ENCODE results near the gene MYO1C. TPM values are rescaled to one million over a fixed set of nuclear protein-coding genes. Genes with fewer than 3 reads are reported as not detected.

The MYO1C gene
- total RNA-seq, 1 experiment from 2014 or later: 227 TPM

DNA sequence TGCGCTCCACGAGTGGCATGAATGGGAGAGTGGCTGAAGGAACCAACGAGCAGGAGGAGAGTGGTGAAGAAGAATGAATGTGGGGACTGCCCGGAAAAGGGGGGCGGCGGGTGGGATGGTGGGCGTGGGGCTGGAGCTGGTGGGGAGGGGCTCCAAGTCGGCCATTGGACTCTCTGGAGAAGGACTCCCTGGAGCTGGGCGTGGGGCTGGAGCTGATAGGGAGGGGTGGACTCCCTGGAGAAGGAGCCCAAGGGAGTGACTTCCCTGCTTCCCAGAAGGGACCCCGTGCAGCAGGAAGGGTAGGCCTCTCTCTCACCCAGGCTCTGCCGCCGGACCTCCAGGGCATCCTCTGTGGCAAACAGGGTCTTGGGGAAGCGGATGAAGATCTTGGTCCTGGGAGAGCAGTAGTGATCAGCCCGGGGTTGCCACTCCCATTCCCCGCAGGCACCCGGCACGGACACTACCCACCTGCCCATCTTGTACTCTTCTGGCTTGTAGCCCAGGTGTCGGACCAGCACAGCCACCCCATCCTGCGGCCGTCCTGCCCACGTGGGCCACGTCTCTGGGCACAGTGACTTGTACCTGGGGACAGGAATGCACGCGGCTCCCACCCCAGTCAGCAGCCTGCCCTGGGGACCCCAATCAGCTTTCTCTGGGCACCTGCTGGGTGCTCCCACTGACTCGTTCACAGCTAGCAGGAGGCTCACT is 21.6 kb downstream of the MYO1C start:
- CTCF ChIA-PET: no interaction called here
- ATAC-seq: no peak

More for the DNA sequence above, 21.6 kb downstream of the MYO1C start:
- BruUV-seq (replicated peaks): no TSS peak
- no peak overlapping the region for H2AFZ ChIP-seq (ENCODE audit: low read depth, low read length, poor library complexity, severe bottlenecking)
- peaks cover 4% of the 10 kb centered on the region; the same call in 1 of the 2 replicates for H3K79me2 ChIP-seq (ENCODE audit: insufficient read depth, low read length)
- no peaks in the 10 kb centered on the region for H3K9me2 ChIP-seq (ENCODE audit: insufficient read depth)
- no peaks in the 10 kb centered on the region for H3K27me3 ChIP-seq (ENCODE audit: insufficient read depth, low read length)
- H3K4me2 ChIP-seq (ENCODE audit: low read length): no peak overlapping the region
- H3K4me3 ChIP-seq (replicated peaks in 1 of 2; ENCODE audit: low read depth in 1 of 2, low read length in 2 of 2): no peak overlapping the region
- no peaks in the 10 kb centered on the region for H4K20me1 ChIP-seq (ENCODE audit: insufficient read depth)
- peaks cover 12 to 43% of the 10 kb centered on the region in 2 experiments; a peak in 3 of 4 replicates for H3K36me3 ChIP-seq (ENCODE audit: control insufficient read depth in 1 of 2, insufficient read depth in 2 of 2, low read length in 2 of 2)
- H3K9ac ChIP-seq (ENCODE audit: low read length): no peak overlapping the region
- H3K9me3 ChIP-seq (ENCODE audit: control insufficient read depth in 1 of 2, insufficient read depth in 1 of 2, low read depth in 1 of 2, low read length in 2 of 2): no peaks in the 10 kb centered on the region
- DNase-seq (ENCODE audit: low read depth, low spot score): no peak
- TF ChIP-seq, protein P1, sequence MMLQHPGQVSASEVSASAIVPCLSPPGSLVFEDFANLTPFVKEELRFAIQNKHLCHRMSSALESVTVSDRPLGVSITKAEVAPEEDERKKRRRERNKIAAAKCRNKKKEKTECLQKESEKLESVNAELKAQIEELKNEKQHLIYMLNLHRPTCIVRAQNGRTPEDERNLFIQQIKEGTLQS (IDR thresholded peaks at IDR 0.05): no peak
- TF ChIP-seq EGR1 (IDR thresholded peaks at IDR 0.05; ENCODE audit: low read depth) (no peak), JUND (IDR thresholded peaks at IDR 0.05) (no peak), ZNF274 (IDR thresholded peaks at IDR 0.05; ENCODE audit: low read depth, low read length) (no peak), CEBPB (IDR thresholded peaks at IDR 0.05; ENCODE audit: low read depth) (no peak), POLR2A (IDR thresholded peaks at IDR 0.05; ENCODE audit: borderline replicate concordance, extremely low read depth, insufficient read depth, insufficient read length) (no peak), ZFX (IDR thresholded peaks at IDR 0.05) (no peak), RAD21 (IDR thresholded peaks at IDR 0.05; ENCODE audit: low read depth) (no peak), TCF7L2 (IDR thresholded peaks at IDR 0.05; ENCODE audit: borderline replicate concordance, extremely low read depth, insufficient read depth, insufficient read length) (no peak), EZH2 (IDR thresholded peaks at IDR 0.05) (no peak), SP1 (IDR thresholded peaks at IDR 0.05; ENCODE audit: low read depth) (no peak), CBX3 (IDR thresholded peaks at IDR 0.05; ENCODE audit: low read depth) (no peak), ELF1 (IDR thresholded peaks at IDR 0.05; ENCODE audit: borderline replicate concordance, low read depth) (no peak)
- TF ChIP-seq, protein P2, sequence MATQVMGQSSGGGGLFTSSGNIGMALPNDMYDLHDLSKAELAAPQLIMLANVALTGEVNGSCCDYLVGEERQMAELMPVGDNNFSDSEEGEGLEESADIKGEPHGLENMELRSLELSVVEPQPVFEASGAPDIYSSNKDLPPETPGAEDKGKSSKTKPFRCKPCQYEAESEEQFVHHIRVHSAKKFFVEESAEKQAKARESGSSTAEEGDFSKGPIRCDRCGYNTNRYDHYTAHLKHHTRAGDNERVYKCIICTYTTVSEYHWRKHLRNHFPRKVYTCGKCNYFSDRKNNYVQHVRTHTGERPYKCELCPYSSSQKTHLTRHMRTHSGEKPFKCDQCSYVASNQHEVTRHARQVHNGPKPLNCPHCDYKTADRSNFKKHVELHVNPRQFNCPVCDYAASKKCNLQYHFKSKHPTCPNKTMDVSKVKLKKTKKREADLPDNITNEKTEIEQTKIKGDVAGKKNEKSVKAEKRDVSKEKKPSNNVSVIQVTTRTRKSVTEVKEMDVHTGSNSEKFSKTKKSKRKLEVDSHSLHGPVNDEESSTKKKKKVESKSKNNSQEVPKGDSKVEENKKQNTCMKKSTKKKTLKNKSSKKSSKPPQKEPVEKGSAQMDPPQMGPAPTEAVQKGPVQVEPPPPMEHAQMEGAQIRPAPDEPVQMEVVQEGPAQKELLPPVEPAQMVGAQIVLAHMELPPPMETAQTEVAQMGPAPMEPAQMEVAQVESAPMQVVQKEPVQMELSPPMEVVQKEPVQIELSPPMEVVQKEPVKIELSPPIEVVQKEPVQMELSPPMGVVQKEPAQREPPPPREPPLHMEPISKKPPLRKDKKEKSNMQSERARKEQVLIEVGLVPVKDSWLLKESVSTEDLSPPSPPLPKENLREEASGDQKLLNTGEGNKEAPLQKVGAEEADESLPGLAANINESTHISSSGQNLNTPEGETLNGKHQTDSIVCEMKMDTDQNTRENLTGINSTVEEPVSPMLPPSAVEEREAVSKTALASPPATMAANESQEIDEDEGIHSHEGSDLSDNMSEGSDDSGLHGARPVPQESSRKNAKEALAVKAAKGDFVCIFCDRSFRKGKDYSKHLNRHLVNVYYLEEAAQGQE (IDR thresholded peaks at IDR 0.05; ENCODE audit: low read depth): no peak
- TF ChIP-seq, protein P3, sequence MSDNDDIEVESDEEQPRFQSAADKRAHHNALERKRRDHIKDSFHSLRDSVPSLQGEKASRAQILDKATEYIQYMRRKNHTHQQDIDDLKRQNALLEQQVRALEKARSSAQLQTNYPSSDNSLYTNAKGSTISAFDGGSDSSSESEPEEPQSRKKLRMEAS (IDR thresholded peaks at IDR 0.05): no peak
- H3K27ac ChIP-seq (ENCODE audit: low read depth, low read length): no peak overlapping the region
- intact Hi-C loops (cut with micrococcal nuclease): no loop called here
- POLR2A ChIA-PET: interaction anchor here (1.9 kb wide), 1 partner anchor 8 kb away, joined by 8 read pairs; no protein-coding TSS in a partner anchor
- RAD21 ChIA-PET (ENCODE audit: low non-redundant PET in 1 of 2, low total read pairs in 2 of 2, uncharacterized antibody in 2 of 2, unreplicated experiment in 2 of 2): no interaction called here
- no peaks in the 10 kb centered on the region for H3K4me1 ChIP-seq (ENCODE audit: control insufficient read depth in 1 of 2, insufficient read depth in 2 of 2, low read length in 2 of 2)

Data from HCT116 (cell line).